NCI-H510A (cell line): ENCODE measurements around the gene ATP6V0C.
"Not testable (repeated sequence)": the region's sequence is repeated elsewhere in the genome, so short reads cannot be mapped to it uniquely, and the experiment has no call there.

Experiments
- DNase-seq: peaks from one replicate; lab custom pipeline; 2025; lab: John Stamatoyannopoulos, UW

ATP6V0C gene

GRCh38 chr16:2474877-2475412 lies 38.8 kb upstream of the ATP6V0C start, which contains the start of gene TBC1D24:
Gene TBC1D24 (plus strand): TSS chr16:2475127. CDS start chr16:2496149, 21,022 bp downstream.
- DNase-seq, result peak; percentile 64

- no peak for DNase-seq
Measured at GRCh38 chr16:2475413-2476344, 38.1 kb upstream of the ATP6V0C start.

- DNase-seq, result no peak
Measured at GRCh38 chr16:2476345-2476720, 37.4 kb upstream of the ATP6V0C start.

- DNase-seq, result no peak
Measured at GRCh38 chr16:2476741-2477140, 37.0 kb upstream of the ATP6V0C start.

GRCh38 chr16:2477327-2477726 lies 36.4 kb upstream of the ATP6V0C start:
- DNase-seq, result no peak

GRCh38 chr16:2478279-2478678 lies 35.5 kb upstream of the ATP6V0C start:
- DNase-seq, result no peak

- not testable (repeated sequence) for DNase-seq
Measured at GRCh38 chr16:2479996-2480395, 33.8 kb upstream of the ATP6V0C start.

GRCh38 chr16:2480948-2481347 lies 32.8 kb upstream of the ATP6V0C start:
- no peak for DNase-seq

- DNase-seq, result no peak
Measured at GRCh38 chr16:2481676-2482075, 32.1 kb upstream of the ATP6V0C start.

- DNase-seq, result no peak
Measured at GRCh38 chr16:2482249-2482648, 31.5 kb upstream of the ATP6V0C start.

- DNase-seq, result no peak
Measured at GRCh38 chr16:2482708-2483534, 30.8 kb upstream of the ATP6V0C start.

- DNase-seq, result no peak
Measured at GRCh38 chr16:2483939-2484897, 29.5 kb upstream of the ATP6V0C start.

- DNase-seq, result no peak
Measured at GRCh38 chr16:2484898-2485508, 28.7 kb upstream of the ATP6V0C start.

GRCh38 chr16:2485811-2486507 lies 27.8 kb upstream of the ATP6V0C start:
- DNase-seq, result no peak

- DNase-seq, result no peak
Measured at GRCh38 chr16:2486645-2487516, 26.9 kb upstream of the ATP6V0C start.

- no peak for DNase-seq
Measured at GRCh38 chr16:2487517-2487842, 26.3 kb upstream of the ATP6V0C start.

GRCh38 chr16:2487903-2488531 lies 25.7 kb upstream of the ATP6V0C start:
- DNase-seq, result no peak

- no peak for DNase-seq
Measured at GRCh38 chr16:2489581-2489980, 24.2 kb upstream of the ATP6V0C start.
